SH-SY5Y (cell line): ENCODE data around the gene LIN9.

Experiments
- GATA2 ChIP-seq: IDR thresholded peaks from 2 replicates; pipeline ENCODE4 v1.6.1; 2011; ENCODE audit warnings: mild to moderate bottlenecking, low read depth, low read length
- GATA3 ChIP-seq: IDR thresholded peaks from 2 replicates; pipeline ENCODE4 v1.6.1; 2011; ENCODE audit warnings: low read depth, mild to moderate bottlenecking, low read length, moderate library complexity

- TF ChIP-seq GATA2 (no peak), GATA3 (no peak)
Observed at GRCh38 chr1:226250511-226250910, 58.5 kb downstream of the LIN9 start.
